CD4-positive, alpha-beta T cell treated with Interleukin-12 subunit alpha and Interleukin-12 subunit beta, for 1 hour (primary cell): ENCODE data around the gene CTSW.

ENCODE experiments used
- DNase-seq: peaks from one replicate; pipeline ENCODE4 v3.0.0-alpha.2; 2020

The CTSW gene

DNA sequence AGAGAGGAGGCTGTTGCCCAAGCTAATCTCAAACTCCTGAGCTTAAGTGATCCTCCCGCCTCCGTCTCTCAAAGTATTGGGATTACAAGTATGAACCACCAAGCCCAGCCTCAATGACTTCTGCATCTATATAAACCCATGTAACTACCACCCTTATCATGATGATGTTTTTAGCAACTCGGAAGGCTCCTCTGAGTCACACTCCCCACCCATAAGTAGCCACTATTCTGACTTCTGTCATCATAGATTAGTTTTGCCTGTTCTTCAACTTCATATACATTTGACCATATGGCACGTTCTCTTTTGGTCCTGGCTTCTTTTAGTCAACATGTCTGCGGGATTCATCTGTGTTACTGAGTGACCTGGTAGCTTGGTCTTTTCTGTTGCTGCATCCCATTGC is 27.0 kb downstream of the CTSW start:
- DNase-seq, result no peak

DNA sequence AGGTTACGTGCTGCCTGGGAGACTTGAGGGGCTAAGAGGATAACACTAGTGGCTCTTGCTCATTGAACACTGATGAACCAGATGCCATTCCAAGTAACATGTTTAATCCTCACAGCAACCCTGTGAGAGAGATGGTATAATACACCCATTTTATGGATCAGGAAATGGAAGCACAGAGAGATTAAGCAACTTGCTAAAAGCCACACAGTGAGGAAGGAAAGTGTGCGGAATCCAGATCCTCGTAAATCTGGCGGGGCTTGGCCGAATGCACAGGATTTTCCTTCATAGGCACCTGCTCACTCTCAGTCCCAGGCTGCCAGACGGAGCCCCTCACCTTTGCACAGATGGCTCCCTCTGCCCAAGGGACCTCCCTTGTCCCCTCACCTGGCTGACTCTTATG is 28.2 kb downstream of the CTSW start:
- DNase-seq, result no peak

GRCh38 chr11:65911682-65912568 is 32.3 kb downstream of the CTSW start:
- no peak for DNase-seq

- DNase-seq, result no peak
Measured at GRCh38 chr11:65912845-65913244, 33.2 kb downstream of the CTSW start.

DNA sequence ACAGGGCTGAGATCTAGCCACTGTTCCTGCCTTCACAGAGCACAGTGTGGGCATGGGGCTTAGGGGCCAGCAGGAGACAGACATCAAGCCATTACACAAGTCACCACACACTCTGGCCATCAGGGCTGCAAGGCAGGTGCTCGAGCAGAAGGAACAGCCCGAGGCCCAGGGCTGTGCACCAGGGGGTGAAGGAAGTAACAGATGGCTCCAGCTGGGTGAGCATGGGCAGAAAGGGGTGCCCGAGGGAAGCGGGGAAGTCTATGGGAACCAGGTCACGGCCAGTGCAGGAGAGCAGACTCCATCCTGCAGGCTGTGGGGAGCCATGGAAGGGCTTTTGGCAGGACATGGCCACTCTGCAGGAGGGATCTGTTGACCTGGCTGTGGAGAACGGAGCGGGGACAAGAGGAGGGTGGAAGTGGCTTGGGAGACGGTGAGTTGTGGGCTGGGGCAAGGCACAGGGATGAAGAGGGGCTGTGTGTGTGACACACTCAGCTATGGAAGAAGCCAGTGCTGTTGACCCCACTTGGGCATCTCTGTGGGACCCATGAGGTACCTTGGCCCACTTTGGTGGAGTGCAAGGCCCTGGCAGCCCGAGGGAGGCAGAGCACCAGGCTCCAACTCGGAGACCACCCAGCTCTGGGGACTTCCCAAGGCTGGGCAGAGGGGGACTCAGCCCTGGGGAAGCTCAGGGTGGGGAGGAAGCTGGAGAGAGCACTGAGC is 35.6 kb downstream of the CTSW start:
- no peak for DNase-seq

DNA sequence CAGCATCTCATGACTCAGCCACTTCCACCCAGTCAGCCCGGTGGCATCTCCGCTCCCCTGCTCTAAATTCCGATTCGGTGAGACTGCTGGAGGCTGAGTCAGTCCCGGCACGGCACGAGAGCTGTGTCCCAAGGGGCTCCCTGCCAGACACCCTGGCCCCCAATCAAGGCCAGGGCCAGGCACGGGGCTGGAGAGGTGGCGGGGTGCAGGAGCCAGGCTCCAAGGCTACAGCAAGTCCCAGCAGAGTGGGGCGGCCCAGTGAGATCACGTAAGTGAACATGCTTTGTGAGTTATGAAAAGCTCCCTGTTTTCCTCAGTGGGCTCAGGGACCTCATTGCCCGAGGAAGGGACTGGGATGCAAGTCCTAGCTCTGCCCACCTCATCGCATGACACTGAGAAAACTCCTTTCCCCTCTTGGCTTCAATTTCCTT is 36.2 kb downstream of the CTSW start:
- DNase-seq, result no peak

DNA sequence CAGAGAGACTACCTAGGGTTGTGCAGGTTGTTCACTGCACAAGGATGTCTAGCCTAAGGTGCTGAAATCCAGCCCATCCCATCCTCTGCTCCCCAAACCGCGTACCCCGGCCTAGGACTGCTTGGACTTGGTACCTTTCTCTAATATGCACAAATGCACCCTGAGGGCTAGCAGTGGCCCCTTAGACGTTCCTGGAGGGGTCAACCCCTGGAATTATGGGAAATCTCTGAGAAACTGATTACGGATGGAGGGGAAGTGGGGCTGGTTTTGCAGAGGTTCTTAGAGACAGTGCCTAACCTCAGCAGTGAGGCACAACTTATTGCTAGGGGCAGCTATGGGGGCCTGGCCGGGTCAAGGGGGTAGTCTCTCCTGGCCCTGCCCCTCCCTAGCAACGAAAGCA is 36.8 kb downstream of the CTSW start:
- no peak for DNase-seq

DNA sequence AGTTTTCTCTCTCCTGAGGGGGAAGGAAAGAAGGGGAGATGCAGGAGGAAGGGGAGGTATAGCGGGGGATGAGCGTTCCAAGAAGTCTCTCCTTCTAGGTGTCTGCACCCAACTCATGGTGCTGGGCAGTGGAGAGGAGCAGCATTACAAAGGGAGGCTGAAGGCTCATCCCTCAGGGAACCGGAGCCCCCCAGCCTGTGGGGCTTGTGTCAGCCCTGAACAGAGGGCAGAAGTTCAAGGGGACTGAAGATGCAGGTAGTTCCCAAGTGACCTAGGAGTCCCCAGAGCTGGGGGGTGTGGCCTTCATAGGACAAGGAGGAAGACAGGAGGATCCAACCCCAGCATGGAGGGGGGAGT is 37.4 kb downstream of the CTSW start:
- DNase-seq, result no peak

DNA sequence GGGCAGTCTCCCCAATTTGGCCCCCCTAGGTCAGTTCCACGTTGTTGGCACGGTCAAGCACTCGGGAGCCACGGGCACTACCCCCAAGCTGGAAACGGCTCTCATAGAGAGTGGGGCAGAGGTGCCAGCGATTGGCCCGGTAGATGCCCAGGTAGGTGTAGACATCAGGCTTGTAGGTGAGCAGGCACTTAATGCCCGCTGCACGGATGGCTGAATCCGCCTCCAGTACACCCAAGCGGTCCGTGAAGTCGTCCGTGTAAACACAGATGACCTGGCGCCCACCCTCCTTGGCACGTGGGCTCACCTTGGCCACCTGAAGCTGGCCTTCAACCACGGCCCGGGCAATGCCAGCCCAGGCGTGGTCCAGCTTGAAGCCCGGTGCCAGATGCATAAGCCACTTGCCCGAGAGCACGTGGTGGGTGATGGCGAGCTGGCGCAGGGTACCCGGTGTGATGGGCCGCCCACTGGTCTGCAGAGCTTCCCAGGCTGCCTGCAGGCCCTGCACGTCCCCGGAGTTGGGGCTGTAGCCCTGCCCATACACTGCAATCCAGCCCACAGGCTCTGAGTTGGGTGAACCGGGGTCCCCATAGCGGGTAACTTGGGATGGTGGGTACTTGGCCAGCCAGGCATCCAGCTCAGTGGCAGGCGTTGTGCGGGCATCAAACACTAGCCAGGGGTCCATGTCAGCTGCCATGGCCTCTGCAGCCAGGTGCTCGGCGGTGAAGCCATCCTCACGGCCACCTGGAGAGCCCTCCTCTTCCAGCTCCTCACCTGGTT is 38.0 kb downstream of the CTSW start:
- DNase-seq, result no peak

DNA sequence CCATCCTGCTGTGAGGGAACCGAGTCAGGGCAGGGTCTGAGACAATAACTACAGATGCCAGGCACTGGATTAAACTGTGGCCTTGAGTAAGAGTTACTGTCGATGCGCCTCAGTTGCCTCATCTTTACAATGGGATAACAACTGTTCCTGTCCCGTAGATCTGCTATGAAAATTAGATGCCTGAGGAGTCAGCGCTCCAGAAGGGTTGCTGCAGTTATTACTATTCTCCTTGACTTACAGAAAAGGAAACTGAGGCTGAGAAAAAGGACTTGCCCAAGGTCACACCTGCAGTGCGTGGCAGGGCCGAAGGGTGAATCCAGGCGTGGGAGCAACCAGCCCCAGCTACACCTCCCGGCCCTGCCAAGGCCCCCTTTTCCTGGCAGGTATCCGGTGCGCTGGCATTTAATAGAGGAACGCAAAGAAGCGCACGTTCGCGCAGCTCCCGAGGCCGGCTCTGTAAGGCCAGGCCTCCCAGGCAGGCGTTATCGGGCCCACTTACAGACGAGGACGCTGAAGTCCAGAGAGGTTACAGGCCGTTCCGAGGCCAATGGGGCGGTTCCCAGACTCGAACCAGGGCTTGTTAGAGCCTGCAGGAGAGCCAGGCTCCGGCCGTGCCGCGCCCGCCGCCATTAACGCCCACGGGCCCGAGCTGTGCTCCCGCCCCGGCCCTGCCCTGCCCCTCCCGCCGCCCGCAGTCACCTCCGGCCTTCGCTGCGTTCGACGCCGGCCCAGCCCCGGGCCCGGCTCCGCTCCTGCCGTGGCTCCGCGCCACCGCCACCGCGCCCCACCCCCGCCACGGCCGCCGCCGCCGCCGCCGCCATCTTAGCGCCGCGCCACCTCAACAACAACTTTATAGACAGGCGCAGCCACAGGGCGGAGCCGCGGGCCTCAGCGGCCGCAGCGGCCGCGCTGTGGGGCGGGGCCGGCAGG is 38.8 kb downstream of the CTSW start, which contains the start of gene C11orf68:
C11orf68 (minus strand) TSS at position 852 of the 930 bp plus-strand sequence; CDS start at position 821, 31 bp downstream.
- DNase-seq, result no peak

DNA sequence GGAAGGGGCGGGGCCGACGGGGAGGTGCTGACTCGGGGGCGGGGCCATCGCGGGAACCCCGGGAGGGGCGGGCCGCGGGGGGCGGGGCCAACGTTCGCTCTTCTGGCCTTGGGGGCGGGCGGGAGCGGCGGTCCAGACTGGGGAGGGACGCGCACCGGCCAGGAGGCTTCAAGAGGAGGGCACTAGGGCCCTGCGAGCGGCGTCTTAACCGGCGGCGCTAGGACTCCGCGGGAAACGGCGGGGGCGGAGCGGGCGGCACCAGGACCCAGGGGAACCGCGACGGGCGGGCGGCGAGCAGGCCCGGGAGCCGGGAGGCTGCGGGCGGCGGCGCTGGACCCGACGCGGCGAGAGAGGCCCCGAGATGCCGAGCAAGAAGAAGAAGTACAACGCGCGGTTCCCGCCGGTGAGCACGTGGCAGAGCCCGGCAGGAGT is 39.5 kb downstream of the CTSW start, which contains the start of gene DRAP1:
DRAP1 (plus strand) TSS at position 286 of the 432 bp plus-strand sequence; CDS start at position 362, 76 bp downstream.
- peak; percentile 99 for DNase-seq

GRCh38 chr11:65919573-65920371 is 40.1 kb downstream of the CTSW start:
- peak; percentile 71 for DNase-seq

DNA sequence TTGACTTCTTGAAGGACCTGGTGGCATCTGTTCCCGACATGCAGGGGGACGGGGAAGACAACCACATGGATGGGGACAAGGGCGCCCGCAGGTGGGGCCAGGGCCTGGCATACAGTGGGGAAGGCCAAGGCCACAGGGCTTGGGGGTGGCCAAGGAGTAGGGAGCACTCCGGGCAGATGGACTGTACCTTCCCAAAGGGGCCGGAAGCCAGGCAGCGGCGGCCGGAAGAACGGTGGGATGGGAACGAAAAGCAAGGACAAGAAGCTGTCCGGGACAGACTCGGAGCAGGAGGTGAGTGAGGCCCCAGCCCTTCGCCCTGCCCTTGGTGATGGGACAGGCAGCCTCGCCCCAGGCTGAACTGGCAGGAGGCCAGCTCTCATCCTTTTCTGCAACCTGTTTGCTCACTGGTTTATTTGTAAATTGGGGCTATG is 40.8 kb downstream of the CTSW start:
- no peak for DNase-seq

DNA sequence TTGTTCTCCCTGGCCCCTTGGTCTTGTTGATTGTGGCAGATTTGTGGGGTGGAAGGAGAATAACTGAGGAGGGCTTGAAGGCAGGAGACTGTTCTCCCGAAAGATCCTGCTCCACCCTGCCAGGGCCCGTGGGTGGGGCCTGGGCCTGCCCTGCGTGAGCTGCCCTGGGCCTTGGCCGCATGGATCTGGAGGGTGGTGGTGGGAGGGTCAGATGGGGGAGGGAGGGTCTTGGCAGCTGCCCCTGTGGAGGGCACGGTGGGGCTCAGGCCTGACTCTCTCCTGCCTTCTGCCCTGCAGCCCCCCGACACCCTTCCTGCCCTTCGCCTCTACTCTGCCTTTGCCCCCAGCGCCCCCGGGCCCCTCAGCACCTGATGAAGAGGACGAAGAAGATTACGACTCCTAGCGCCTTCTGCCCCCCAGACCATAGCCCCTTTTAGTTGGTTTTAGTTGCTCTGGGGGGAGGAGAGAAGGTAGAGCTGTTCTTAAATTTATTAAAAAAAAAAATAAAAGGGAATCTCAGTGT is 41.5 kb downstream of the CTSW start:
- no peak for DNase-seq

DNA sequence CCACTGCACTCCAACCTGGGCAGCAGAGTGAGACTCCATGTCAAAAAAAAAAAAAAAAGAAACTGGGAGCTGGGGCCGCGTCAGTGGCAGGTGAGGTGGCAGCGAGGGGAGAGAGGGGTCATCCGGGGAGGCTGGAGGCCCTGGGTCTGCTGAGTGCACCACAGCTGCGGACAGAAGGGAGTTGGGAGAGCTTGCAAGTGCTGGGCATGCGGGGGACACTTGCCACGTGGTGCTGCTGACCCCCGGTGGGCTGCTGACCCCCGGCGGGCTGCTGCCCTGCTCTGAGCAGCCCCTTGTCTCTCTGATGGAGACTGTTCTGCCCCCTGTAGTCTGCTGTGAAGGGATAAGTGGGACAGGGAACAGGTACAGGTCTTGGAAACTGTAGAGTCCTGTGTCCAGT is 42.2 kb downstream of the CTSW start:
- no peak for DNase-seq

DNA sequence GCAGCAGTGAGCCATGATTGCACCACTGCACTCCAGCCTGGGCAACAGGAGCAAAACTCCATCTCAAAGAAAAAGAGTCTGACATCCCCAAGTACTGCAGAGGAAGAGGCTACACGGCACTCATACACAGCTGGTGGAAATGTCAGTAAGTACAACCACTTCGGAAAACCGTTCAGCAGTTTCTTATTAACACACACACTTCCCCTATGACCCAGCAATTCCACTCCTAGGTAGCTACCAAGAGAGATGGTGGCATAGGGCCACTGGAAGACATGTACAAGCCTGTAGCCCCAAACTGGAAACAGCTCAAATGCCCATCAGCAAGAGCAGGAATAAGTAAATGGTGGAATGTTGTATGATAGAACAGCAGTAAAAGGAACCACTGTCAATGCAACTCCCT is 42.9 kb downstream of the CTSW start:
- no peak for DNase-seq

- DNase-seq, result no peak
Measured at GRCh38 chr11:65925397-65925796, 45.8 kb downstream of the CTSW start.

GRCh38 chr11:65927904-65928397 is 48.3 kb downstream of the CTSW start:
- DNase-seq, result peak; percentile 88

DNA sequence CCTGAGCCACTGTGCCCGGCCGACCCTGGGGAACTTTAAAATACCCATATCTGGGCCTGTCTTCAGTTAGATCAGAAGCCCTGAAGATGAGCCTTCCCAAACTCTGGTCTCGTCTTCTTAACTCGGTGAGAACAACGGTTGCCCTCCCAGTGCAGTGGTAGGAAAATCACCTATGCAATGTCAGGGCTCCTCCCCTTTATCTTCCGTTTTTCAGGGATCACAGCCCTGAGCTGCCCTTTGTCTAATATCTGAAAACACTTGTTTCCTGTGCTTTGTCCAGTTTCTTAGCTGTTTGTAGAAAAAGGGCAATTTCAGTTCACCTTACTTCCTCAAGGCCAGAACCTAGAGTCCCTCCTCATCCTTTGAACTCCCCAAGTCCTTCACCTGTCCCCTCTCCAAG is 49.0 kb downstream of the CTSW start:
- no peak for DNase-seq

DNA sequence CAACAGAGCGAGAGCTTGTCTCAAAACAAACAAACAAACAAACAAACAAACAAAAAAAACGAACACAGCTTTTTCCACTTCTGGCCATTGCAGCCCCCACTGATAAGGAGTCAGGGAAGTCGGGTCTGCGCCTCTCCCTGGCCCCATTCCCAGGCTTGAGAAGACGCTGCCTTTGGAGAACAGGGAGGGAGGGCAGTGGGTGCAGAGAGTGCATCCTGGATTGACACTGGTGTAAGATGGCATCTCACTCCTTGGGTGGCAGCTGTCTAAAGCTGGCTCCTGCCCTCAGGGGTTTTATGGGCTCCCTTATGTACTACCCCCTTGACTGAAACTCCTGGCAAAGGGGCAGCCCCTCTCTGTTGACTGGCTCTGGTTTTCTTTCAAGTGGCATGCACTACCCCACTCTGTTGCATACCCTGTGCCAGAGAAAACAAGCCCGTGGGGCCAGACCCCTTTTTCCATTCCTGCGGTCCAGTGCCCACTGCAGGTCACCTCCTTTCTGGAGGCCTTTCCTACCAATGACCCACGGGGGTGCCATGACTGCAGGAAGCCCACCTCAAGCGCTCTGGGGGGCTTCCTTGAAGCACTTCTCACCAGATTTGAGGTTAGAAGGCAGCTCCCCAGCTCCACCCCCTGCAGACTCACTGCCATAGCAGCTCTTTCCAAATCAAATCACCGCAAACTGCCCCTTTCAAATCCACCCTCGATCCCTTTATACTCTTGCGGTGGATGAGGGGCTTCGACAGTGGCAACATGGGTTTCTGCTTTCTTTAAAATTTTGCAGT is 52.3 kb downstream of the CTSW start:
- DNase-seq, result no peak
